Measurements from ENCODE around the gene EPB41L3.
A peak's percentile ranks its signal among the peaks of the same experiment; 100 is the strongest.

EPB41L3 gene

DNA sequence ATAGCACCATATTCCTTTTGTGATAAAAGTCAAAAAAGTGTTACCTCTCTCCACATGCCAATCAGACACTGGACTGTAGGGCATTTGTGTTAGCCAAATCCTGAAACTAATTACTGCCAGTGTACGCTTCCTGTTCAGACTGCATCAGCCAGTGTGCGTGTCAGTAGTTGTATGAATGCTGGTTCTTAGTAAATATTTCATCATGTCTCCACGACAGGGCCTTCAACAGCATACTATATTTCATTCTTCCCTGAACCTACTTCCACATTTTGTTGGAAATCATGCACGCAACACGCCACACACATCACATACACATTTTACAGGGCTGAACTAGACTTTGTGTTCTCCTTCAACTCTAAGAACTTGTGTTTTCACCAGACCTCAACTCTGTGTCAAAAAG, 77.5 kb downstream of the EPB41L3 start:
- Histone ChIP-seq H3K9me3 (ENCODE audit: control insufficient read depth in 1 of 2, low read length in 2 of 2) (no peaks in the 10 kb centered on the region), H3K36me3 (ENCODE audit: control insufficient read depth in 1 of 2, insufficient read depth in 2 of 2, low read length in 2 of 2) (peaks cover 0 to 5% of the 10 kb centered on the region in 2 donors), H3K27ac (ENCODE audit: low read length) (no peak overlapping the region), H3K4me1 (ENCODE audit: control insufficient read depth in 1 of 2, insufficient read depth in 2 of 2, low read length in 2 of 2) (peaks cover 0 to 6% of the 10 kb centered on the region in 2 donors), H3K4me3 (ENCODE audit: low read depth in 1 of 2, low read length in 2 of 2) (no peak overlapping the region), H3K27me3 (ENCODE audit: low read depth, low read length) (no peaks in the 10 kb centered on the region)

DNA sequence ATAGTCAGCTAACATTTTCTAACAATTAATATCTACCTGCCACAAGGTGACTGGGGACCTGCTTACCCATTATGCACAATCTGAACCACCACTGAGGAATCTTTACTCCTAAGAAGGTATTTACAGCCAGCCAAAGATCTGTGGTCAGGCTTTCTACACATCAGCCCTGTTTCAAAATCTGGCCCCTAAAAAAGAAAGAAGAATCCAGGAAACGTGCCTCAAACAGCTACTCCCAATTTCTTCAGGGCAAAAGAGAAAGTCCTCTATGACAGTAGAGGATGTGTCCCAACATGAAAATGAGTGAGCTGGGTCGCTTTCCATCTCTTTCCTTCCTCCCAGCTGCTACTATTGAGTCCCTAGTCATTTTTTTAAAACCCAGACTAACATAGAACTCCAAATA, 79.5 kb downstream of the EPB41L3 start:
- H3K4me3 ChIP-seq (ENCODE audit: low read depth in 1 of 2, low read length in 2 of 2), result no peak overlapping the region
- peaks cover 0 to 10% of the 10 kb centered on the region in 2 donors for H3K4me1 ChIP-seq (ENCODE audit: control insufficient read depth in 1 of 2, insufficient read depth in 2 of 2, low read length in 2 of 2)
- H3K9me3 ChIP-seq (ENCODE audit: control insufficient read depth in 1 of 2, low read length in 2 of 2), result no peaks in the 10 kb centered on the region
- peaks cover 0 to 4% of the 10 kb centered on the region in 2 donors for H3K36me3 ChIP-seq (ENCODE audit: control insufficient read depth in 1 of 2, insufficient read depth in 2 of 2, low read length in 2 of 2)
- H3K27ac ChIP-seq (ENCODE audit: low read length), result peak overlapping the region; percentile 14
- no peaks in the 10 kb centered on the region for H3K27me3 ChIP-seq (ENCODE audit: low read depth, low read length)

DNA sequence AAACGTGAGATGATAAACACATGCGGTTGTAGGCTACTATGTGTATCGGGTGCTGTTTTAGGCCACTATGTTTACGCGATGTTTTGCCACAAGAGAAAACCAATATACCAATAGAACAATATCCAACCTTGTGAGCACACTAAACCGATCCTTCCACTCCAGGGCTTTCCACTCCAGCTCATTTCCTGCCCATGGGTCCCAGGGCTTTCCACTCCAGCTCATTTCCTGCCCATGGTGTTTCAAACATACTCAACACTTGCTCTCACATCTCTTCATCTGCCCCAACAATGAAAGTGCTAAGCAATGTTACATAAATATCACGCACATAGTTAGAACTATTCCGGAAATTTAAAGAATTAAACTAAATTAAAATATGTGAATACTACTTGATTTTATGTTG, 80.0 kb downstream of the EPB41L3 start:
- H3K4me1 ChIP-seq (ENCODE audit: control insufficient read depth in 1 of 2, insufficient read depth in 2 of 2, low read length in 2 of 2), result peaks cover 0 to 10% of the 10 kb centered on the region in 2 donors
- H3K9me3 ChIP-seq (ENCODE audit: control insufficient read depth in 1 of 2, low read length in 2 of 2), result no peaks in the 10 kb centered on the region
- no peak overlapping the region for H3K27ac ChIP-seq (ENCODE audit: low read length)
- no peaks in the 10 kb centered on the region for H3K27me3 ChIP-seq (ENCODE audit: low read depth, low read length)
- H3K4me3 ChIP-seq (ENCODE audit: low read depth in 1 of 2, low read length in 2 of 2), result no peak overlapping the region
- no peaks in the 10 kb centered on the region for H3K36me3 ChIP-seq (ENCODE audit: control insufficient read depth in 1 of 2, insufficient read depth in 2 of 2, low read length in 2 of 2)

DNA sequence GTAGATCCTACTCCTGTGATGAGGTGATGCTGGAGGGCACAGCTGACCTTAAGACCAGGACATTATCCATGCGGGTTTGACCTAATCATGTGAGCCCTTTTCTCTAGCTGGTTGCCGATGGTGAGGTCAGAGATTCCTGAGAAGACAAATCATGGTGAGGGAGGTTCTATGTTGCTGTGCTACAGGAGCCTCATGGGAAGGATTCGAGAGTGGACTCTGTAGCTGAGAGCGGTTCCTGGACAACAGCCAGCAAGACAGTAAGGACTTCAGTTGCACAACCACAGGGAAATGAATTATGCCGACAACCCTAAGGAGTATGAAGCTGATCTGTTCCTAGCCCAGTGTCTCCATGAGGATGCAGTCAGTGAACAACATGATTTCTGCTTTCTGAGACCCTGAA, 80.4 kb downstream of the EPB41L3 start:
- H3K9me3 ChIP-seq (ENCODE audit: control insufficient read depth in 1 of 2, low read length in 2 of 2), result no peaks in the 10 kb centered on the region
- H3K36me3 ChIP-seq (ENCODE audit: control insufficient read depth in 1 of 2, insufficient read depth in 2 of 2, low read length in 2 of 2), result no peaks in the 10 kb centered on the region
- no peaks in the 10 kb centered on the region for H3K27me3 ChIP-seq (ENCODE audit: low read depth, low read length)
- H3K4me3 ChIP-seq (ENCODE audit: low read depth in 1 of 2, low read length in 2 of 2), result no peak overlapping the region
- H3K4me1 ChIP-seq (ENCODE audit: control insufficient read depth in 1 of 2, insufficient read depth in 2 of 2, low read length in 2 of 2), result peaks cover 0 to 10% of the 10 kb centered on the region in 2 donors
- peak overlapping the region; percentile 3 for H3K27ac ChIP-seq (ENCODE audit: low read length)

DNA sequence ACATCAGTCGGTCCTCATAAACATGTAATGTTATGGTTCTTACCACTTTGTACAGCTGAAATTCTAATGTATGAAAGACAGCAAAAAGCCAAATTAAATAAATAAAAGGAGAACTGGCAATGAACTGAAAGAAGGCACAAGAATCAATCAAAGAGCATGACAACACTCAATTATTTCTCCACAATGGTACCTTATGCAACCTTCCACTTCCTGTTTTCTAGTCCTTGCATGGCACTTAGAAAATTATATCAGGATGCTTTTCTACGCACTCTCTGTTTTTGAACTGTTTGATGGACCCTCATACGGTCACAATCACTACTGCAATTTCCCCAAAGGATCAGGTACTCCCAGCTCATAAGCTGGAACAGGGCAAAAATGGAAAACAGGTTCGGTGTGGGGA, 81.6 kb downstream of the EPB41L3 start:
- Histone ChIP-seq H3K4me3 (ENCODE audit: low read depth in 1 of 2, low read length in 2 of 2) (no peak overlapping the region), H3K36me3 (ENCODE audit: control insufficient read depth in 1 of 2, insufficient read depth in 2 of 2, low read length in 2 of 2) (no peaks in the 10 kb centered on the region), H3K27me3 (ENCODE audit: low read depth, low read length) (no peaks in the 10 kb centered on the region), H3K27ac (ENCODE audit: low read length) (no peak overlapping the region), H3K9me3 (ENCODE audit: control insufficient read depth in 1 of 2, low read length in 2 of 2) (no peaks in the 10 kb centered on the region), H3K4me1 (ENCODE audit: control insufficient read depth in 1 of 2, insufficient read depth in 2 of 2, low read length in 2 of 2) (peaks cover 0 to 10% of the 10 kb centered on the region in 2 donors)

DNA sequence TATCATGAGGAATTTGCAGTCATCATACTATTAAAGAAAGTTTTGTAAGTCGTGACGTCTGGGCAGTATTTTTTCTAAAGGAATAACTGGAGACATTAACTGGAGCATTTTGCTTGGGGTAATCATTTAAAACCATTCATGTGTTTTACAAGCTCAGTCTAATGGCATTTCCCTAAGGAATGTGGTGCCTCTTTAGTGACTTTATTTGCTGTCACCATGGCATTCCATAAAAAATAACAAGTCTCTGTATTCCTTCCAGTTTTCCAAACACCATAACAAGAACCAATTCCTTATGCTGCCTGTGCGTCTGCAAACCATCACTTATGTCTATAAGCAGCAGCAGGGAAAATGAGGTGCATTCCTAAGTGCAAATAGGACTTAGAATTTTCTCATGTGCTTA, 82.8 kb downstream of the EPB41L3 start:
- Histone ChIP-seq H3K4me1 (ENCODE audit: control insufficient read depth in 1 of 2, insufficient read depth in 2 of 2, low read length in 2 of 2) (peaks cover 0 to 10% of the 10 kb centered on the region in 2 donors), H3K27ac (ENCODE audit: low read length) (no peak overlapping the region)

DNA sequence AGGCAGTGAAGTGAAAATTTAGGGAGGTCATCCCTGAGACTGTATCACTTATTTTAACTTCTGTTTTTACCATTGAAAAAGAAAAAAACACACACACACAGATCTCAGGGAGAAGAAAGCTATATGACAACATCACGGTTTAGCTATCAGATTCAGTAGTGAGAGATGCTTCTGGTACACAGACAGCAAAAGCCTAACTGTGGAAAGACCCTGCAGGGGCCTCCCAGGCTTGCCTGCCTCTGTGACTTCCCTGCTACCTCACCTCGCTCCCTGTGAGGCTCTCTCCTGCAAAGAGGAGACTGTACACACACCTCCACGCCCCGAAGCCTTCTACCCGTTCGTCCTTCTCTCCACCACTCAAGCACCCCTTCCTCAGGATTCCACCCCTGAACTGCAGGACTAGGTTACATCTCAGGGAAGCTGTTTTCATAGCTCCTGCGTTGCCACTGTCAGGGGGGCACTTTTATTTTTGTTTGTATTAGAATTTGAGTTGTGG, 86.3 kb downstream of the EPB41L3 start:
- H3K36me3 ChIP-seq (ENCODE audit: control insufficient read depth in 1 of 2, insufficient read depth in 2 of 2, low read length in 2 of 2), result no peaks in the 10 kb centered on the region
- peaks cover 0 to 19% of the 10 kb centered on the region in 2 donors for H3K4me1 ChIP-seq (ENCODE audit: control insufficient read depth in 1 of 2, insufficient read depth in 2 of 2, low read length in 2 of 2)
- no peaks in the 10 kb centered on the region for H3K9me3 ChIP-seq (ENCODE audit: control insufficient read depth in 1 of 2, low read length in 2 of 2)
- no peak overlapping the region for H3K27ac ChIP-seq (ENCODE audit: low read length)
- no peak overlapping the region for H3K4me3 ChIP-seq (ENCODE audit: low read depth in 1 of 2, low read length in 2 of 2)
- H3K27me3 ChIP-seq (ENCODE audit: low read depth, low read length), result no peaks in the 10 kb centered on the region

More for the DNA sequence above, 82.8 kb downstream of the EPB41L3 start:
- Histone ChIP-seq H3K36me3 (ENCODE audit: control insufficient read depth in 1 of 2, insufficient read depth in 2 of 2, low read length in 2 of 2) (no peaks in the 10 kb centered on the region), H3K9me3 (ENCODE audit: control insufficient read depth in 1 of 2, low read length in 2 of 2) (no peaks in the 10 kb centered on the region), H3K4me3 (ENCODE audit: low read depth in 1 of 2, low read length in 2 of 2) (no peak overlapping the region), H3K27me3 (ENCODE audit: low read depth, low read length) (no peaks in the 10 kb centered on the region)

DNA sequence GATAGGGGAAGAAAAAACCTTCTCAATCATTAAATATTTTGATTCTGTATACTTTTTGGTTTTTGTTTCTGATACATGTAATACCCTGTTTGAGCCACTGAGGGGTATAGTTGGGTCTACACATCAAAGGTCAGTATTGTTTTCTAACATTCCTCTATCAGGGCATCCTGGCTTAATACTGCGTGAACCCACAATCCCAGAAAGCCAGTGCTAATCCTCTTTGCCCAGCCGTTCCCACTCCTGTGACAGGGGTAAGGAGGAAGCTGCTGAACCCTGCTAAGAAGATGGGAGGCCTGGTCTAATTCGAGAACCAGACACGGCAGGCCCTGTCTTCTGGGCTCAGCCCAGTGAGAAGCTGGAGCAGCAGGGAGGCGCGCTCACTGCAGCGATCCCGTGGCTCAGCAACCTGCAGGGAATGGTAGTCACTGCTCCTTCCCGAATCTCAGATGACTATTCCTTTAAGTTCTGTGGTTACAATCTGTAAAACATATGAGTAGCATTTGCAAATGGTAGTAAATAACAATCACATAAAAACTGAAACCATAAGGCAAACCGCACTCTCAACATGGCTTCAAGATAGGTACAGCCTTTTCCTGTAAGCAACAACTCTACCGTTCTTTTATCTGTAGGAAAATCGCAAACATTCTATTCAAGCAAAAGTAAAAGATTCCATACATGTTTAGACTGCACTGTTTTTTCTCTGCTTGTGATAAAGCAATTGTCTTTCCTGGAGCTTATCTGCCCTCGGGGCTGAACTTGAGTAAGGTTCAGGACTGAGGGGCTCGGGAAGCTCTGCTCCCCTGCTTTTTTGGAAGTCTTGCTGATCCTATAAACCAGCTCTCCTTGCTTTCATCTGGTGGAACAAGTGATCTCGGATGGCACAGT, 87.0 kb downstream of the EPB41L3 start:
- Histone ChIP-seq H3K27me3 (ENCODE audit: low read depth, low read length) (no peaks in the 10 kb centered on the region), H3K4me1 (ENCODE audit: control insufficient read depth in 1 of 2, insufficient read depth in 2 of 2, low read length in 2 of 2) (peaks cover 0 to 16% of the 10 kb centered on the region in 2 donors), H3K27ac (ENCODE audit: low read length) (no peak overlapping the region), H3K36me3 (ENCODE audit: control insufficient read depth in 1 of 2, insufficient read depth in 2 of 2, low read length in 2 of 2) (no peaks in the 10 kb centered on the region), H3K4me3 (ENCODE audit: low read depth in 1 of 2, low read length in 2 of 2) (peak overlapping the region in 1 of 2 donors; percentile 34), H3K9me3 (ENCODE audit: control insufficient read depth in 1 of 2, low read length in 2 of 2) (no peaks in the 10 kb centered on the region)

DNA sequence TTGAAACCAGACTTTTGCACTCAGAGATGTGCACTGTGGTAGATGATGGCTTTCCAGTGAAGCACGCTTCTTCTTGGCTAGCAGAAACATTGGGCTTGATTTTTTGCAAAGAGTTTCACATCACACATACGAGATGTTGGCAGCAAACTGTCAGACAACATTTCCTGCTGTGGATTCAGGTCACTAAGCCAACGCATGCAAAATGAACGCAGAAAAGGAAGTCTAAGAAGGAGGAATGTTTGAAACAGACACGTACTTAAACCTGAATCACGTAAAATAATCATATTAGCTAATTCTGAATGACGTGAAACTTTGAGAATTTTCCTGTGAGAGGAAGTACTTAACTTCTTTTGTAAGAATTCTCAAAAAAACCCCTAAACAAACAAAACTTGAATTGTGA, 88.1 kb downstream of the EPB41L3 start:
- peaks cover 0 to 9% of the 10 kb centered on the region in 2 donors for H3K4me1 ChIP-seq (ENCODE audit: control insufficient read depth in 1 of 2, insufficient read depth in 2 of 2, low read length in 2 of 2)
- H3K36me3 ChIP-seq (ENCODE audit: control insufficient read depth in 1 of 2, insufficient read depth in 2 of 2, low read length in 2 of 2), result no peaks in the 10 kb centered on the region
- no peaks in the 10 kb centered on the region for H3K9me3 ChIP-seq (ENCODE audit: control insufficient read depth in 1 of 2, low read length in 2 of 2)
- H3K4me3 ChIP-seq (ENCODE audit: low read depth in 1 of 2, low read length in 2 of 2), result no peak overlapping the region
- H3K27me3 ChIP-seq (ENCODE audit: low read depth, low read length), result no peaks in the 10 kb centered on the region
- no peak overlapping the region for H3K27ac ChIP-seq (ENCODE audit: low read length)

DNA sequence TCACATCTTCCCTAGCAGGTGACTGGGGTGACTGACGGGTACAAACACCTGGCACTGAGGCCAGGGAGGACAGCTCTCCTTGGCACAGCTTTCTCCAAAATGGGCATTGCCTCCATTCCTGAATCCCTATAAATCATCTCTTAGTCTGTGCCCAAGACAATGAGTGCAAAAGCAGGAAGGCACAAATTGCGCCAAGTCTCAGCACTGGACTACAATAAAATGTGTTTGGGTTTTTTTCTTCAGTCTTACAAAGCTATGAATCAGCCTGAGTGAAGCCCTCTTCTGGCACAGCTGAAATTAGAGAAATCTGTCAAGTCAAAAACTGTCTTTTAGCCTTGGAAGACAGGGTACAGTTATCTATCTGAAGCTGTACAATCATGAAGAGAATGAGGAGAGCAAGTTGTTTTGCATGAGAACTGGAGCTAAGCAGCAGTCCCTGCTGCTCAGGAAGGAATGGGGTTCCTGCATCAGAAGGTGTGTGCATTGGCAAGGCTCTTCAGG, 90.8 kb downstream of the EPB41L3 start:
- Histone ChIP-seq H3K27ac (ENCODE audit: low read length) (no peak overlapping the region), H3K9me3 (ENCODE audit: control insufficient read depth in 1 of 2, low read length in 2 of 2) (no peaks in the 10 kb centered on the region), H3K36me3 (ENCODE audit: control insufficient read depth in 1 of 2, insufficient read depth in 2 of 2, low read length in 2 of 2) (no peaks in the 10 kb centered on the region), H3K4me3 (ENCODE audit: low read depth in 1 of 2, low read length in 2 of 2) (no peak overlapping the region), H3K4me1 (ENCODE audit: control insufficient read depth in 1 of 2, insufficient read depth in 2 of 2, low read length in 2 of 2) (peaks cover 0 to 9% of the 10 kb centered on the region in 2 donors), H3K27me3 (ENCODE audit: low read depth, low read length) (no peaks in the 10 kb centered on the region)

DNA sequence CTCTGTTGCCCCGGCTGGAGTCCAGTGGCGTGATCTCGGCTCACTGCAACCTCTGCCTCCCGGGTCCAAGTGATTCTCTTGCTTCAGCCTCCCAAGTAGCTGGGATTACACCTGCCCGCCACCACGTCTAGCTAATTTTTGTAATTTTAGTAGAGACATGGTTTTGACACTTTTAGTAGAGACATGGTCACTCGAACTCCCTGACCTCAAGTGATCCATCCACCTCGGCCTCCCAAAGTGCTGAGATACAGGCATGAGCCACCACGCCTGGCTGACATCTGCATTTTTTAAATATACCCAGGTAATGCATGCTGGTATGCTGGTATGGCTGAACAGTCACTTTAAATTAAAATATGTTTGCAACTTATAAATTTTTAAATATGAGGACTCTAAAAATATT, 91.9 kb downstream of the EPB41L3 start:
- Histone ChIP-seq H3K9me3 (ENCODE audit: control insufficient read depth in 1 of 2, low read length in 2 of 2) (no peaks in the 10 kb centered on the region), H3K36me3 (ENCODE audit: control insufficient read depth in 1 of 2, insufficient read depth in 2 of 2, low read length in 2 of 2) (no peaks in the 10 kb centered on the region), H3K27ac (ENCODE audit: low read length) (no peak overlapping the region), H3K4me3 (ENCODE audit: low read depth in 1 of 2, low read length in 2 of 2) (no peak overlapping the region), H3K4me1 (ENCODE audit: control insufficient read depth in 1 of 2, insufficient read depth in 2 of 2, low read length in 2 of 2) (peaks cover 0 to 9% of the 10 kb centered on the region in 2 donors), H3K27me3 (ENCODE audit: low read depth, low read length) (no peaks in the 10 kb centered on the region)
